Stimulated activated CD8-positive, alpha-beta memory T cell treated with anti-CD3 and anti-CD28 coated beads, Interleukin-7, amount 100 ng/mL, for 4 hours (primary cell): ENCODE results near the gene CDH1.
A peak's percentile ranks its signal among the peaks of the same experiment; 100 is the strongest.

Experiments used
- DNase-seq, 2 donors: peaks; one replicate each; pipeline ENCODE4 v3.0.0-alpha.2; 2020; ENCODE audit warnings: low read depth in 2 of 2

Gene CDH1

DNA sequence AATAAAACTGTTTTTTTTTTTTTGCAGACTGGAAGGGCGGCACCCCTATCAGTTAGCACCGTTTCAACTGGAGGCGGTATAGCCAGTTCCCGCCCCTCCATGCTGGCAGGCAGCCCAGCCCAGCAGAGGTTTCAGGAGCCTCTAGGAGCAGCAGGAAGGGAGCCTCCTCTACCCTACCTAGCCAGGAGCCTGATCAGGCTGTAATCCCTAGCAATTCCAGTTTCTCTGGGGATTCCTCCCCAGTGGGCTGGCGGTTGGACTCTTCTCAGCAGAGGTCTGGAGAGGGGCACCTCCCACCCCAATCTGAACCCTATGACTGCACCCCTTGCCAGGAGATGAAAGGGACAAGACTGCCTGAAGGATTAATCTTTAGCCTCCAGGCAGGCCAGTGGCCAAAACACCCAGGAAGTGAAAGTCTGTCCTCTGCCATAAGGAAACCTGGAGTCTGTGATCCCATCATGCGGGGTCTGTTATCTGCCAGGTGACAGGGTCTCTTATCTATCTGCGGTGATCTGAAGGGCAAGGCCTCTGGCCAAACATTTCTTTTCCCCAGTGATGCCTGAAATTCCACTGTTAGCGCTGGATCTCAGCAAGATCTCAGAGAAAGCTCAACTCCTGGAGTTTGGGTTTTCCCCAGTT lies 4.9 kb upstream of the CDH1 start:
- no peak for DNase-seq

DNA sequence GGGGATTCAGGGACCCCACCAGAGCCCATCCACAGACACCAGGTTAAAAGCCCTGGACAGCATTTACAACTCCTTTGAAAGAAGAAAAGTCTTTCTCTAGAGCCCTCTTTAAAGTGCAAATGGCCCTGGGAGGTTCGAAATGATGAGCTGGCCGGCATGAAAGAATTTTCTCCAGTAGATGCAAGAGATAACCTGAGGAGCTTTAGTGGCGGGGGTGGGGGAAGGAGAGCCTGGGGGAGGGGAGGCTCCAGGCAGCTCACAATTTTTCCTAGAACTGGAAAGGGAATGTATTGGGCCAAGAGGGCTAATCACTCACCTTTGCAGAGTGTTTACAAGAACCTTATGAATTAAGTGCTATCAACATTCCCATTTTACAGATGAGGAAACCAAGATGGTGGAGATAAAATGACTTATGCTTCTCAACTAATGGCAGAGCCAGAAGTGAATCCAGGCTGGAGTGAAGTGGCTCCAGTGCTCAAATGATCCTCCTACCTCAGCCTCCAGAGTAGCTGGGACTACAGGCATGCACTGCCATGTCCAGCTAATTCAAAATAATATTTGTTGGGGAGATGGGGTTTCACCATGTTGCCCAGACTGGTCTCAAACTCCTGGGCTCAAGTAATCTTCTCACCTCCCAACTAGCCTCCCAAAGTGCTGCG lies 4.2 kb upstream of the CDH1 start:
- no peak for DNase-seq

DNA sequence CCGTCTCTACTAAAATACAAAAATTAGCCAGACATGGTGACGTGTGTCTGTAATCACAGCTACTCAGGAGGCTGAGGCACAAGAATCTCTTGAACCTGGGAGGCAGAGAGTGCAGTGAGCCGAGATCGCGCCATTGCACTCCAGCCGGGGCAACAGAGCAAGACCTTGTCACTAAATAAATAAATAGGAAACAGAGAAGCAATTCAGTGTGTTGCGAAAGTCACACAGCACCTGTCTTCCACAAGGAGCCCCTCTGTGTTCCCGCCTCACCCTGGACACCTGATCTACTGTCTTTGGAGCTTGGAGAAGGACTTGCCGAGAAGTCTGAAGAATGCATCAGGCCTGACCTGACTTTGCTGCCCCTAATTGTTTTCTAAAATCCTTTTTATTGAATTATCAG lies 3.5 kb upstream of the CDH1 start:
- no peak for DNase-seq

DNA sequence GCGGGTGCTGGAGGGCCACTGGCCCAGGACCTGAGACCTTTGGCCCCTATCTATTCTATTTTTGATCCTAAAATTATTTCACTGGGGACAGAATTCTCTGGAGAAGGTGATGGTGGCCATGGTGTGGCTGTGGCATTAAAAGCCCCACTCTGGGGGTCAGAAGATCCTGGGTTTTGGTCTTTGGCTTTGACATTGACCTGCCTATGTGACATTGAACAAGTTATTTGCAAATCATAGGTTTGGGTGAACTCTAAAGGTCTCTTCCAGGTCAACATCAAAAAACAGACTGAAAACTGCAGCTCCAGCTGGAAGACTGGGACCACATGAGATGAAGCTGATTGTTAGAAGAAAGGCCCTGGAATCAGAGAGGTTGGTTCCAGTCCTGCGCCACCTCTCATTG lies 2.3 kb upstream of the CDH1 start:
- DNase-seq = no peak

DNA sequence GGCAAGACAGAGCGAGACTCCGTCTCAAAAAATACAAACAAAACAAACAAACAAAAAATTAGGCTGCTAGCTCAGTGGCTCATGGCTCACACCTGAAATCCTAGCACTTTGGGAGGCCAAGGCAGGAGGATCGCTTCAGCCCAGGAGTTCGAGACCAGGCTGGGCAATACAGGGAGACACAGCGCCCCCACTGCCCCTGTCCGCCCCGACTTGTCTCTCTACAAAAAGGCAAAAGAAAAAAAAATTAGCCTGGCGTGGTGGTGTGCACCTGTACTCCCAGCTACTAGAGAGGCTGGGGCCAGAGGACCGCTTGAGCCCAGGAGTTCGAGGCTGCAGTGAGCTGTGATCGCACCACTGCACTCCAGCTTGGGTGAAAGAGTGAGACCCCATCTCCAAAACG lies 531 bp upstream of the CDH1 start:
- no peak for DNase-seq

DNA sequence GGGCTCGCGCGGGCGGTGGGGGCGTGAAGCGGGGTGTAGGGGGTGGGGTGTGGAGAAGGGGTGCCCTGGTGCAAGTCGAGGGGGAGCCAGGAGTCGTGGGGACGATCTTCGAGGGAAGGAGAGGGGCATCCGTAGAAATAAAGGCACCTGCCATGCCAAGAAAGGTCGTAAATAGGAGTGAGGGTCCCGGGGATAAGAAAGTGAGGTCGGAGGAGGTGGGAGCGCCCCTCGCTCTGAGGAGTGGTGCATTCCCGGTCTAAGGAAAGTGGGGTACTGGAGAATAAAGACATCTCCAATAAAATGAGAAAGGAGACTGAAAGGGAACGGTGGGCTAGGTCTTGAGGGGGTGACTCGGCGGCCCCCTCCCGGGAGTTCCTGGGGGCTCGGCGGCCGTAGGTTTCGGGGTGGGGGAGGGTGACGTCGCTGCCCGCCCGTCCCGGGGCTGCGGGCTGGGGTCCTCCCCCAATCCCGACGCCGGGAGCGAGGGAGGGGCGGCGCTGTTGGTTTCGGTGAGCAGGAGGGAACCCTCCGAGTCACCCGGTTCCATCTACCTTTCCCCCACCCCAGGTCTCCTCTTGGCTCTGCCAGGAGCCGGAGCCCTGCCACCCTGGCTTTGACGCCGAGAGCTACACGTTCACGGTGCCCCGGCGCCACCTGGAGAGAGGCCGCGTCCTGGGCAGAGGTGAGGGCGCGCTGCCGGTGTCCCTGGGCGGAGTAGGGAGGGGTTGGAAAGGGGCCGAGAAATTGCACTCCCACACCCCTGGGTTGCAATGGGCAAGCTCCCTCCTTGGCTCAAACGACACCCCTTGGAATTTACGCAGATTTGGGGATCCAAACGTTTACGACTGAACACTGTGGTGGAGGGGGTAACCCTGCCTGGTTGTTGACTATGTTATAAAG lies 888 bp downstream of the CDH1 start:
- no peak for DNase-seq

DNA sequence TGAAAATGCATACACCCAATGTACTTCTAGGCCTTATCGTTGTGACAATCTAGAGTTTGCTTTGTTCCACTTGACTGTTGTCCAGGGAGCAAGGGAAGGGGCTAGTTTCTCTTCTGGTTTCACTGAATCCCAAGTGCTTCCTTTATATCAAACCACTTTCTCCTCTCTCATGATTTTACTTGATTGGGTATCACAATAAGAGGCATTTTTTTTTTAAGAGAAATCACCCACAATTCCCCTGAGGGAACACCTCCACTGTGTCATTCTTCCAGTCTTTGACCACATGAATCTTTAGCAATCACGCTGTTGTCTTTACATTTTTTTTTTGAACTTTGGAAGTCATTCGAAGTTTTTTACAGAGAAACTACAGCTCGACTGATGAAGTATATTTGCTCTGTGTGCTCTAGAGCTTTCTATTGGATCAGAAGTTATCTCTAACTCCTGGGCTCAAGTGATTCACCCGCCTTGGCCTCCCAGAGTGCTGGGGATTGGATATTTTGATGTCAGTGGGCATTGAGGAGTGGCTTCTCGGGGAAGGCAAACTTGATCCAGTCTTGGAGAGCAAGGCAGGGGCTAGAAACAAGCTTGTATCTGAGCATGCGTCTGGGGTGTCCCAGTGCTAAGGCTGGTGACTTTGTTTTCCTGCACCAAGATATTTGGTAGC lies 3.0 kb downstream of the CDH1 start:
- no peak for DNase-seq

DNA sequence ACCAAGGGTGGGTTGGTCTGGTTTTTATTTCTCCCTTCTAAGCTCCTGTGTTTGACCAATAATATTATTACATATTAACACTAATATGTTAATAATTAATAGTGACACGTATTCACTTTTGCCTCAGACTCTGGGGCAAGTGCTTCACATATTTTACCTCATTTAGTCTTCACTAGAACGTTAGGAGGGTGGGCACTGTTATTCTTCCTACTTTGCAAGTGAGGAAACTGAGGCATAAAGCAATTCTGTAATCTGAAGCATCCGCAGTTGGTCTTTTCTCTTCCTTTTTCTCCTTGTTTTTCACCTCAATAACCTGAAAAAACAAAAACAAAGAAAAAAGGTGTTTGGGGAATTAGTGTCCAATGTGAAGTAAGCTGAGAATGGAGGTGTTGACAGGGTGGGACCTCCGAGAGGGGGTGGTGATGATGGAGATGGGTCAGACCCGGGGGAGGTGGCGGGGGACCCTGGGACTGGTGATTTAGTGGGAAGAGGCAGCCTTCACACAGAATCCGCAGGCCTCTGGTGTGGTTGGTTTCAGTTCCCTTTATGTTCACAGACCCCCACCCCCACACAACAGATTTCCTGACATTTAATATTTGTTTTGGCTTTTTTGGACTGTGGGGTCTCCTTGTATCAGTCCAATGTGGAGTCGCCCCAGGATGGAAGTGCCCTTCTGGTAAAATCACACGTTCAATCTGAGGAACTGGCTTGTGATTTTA lies 3.7 kb downstream of the CDH1 start:
- DNase-seq = no peak

DNA sequence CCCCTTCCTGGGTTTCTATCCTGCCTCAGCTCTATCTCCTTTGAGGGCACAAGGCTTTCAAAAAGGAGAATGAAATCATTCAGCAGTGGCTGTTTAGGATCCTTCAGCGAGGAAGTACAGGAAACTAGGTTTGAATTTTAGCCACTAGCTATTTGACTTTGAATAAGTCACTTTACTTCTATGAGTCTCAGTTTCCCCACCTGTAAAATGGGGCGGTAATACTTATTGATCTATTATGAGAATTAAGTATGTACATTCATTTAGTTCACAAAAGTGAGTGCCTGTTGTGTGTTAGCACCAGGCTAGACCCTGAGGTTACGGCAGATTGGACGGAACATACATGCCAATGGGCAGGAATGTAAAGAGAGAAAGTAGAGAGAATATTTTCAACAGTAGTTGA lies 6.6 kb downstream of the CDH1 start:
- no peak for DNase-seq

DNA sequence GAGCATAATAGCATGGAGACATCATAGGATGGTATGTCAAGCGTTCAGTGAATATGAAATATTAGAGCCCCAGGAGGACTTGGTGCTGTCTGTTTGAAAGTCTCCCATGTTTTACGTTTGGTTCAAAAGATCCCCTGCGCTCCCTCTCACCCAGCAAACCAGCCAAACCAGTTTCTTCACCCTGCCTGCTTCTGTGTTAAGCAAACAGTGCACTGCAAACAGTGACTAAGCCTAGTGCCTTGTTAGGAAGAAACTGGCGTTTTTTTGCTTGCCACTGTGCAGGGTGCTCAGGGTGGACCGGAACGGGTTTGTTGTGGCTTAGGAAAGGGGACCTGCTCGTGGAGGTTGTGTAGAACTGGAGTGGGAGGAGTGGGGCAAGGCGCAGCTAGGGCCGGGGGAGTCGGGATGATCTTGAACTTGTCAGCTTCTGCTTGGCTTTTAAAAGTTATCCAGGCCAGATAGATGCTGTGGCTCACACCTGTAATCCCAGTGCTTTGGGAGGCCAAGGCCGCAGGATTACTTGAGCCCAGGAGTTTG lies 7.7 kb downstream of the CDH1 start:
- no peak for DNase-seq

DNA sequence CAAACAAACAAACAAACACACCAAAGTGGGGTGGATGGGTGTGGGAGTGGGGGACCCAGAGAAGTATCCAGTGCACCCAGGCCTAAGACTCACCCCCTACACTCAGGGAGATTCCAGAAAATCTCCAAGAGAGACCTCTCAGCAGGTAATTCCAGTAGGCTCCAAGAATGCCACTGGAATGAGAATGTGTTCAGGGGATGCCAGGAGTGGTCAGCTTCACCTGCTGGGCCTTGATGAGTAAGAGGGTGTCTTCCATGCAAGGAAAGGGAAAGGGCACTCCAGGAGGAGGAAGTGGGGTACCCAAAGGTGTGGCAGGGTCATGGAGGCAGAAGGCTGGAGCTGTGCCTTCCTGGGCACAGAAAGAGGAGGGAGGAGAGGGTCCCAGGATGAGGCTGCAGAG lies 9.9 kb downstream of the CDH1 start:
- DNase-seq = no peak

DNA sequence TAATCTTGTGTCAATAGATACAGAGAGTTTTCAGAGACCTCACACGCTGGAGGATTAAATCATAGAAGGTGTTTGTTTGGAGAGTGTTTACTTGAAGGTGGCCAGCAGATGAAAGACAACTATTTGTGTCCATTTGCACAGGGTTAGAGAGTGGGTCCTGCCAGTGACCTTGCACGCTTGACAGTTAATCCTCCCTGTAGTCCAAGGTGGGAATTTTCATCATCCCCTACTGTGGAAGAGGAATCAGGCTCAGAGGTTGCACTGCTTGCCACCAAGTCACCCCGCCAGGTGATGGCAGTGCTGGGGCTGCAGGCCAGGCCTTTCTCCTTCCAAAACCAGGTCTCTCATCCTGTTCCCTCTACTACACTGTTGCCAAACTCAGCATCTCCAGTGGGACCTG lies 12.3 kb downstream of the CDH1 start:
- DNase-seq = no peak

DNA sequence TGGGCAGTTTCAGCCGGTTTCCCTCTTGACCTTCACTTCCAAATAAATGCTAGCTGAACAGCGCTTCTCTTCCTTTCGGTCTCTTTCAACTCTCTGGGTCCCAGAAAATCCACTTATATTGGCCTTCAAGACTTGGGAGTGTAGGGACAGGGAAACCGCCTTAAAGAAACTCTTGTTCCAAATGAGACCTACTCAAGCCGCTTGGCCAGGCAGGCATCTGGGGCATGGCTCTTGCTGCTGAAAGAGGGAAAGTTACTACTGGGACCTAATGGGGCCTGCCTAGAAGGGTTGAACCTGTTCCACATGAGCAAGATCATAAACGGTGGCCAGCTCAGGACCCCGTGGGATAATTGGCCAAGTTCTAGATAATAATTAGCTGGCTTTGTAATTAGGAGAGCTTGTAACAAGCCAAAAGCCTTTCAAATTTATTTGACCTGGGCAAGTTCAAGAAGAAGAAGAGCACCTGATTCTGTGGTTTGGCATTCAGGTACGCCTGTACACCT lies 13.2 kb downstream of the CDH1 start:
- DNase-seq = no peak

DNA sequence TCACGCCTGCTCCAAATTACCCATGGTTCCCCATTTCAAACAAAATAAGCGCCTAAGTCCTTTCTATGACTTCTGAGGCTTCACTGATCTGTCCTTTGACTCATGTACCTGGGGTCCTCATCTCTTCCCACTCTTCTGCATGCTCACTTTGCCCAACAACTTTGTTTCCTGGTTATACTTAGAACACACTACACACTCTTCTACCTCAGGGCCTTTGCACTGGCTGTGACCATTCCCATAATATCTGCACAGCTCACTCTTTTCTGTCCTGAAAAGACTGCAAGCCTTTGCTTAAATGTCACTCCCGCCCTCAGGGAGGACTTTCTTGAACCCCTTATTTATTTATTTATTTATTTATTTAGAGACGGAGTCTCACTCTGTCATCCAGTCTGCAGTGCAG lies 14.1 kb downstream of the CDH1 start:
- no peak for DNase-seq

DNA sequence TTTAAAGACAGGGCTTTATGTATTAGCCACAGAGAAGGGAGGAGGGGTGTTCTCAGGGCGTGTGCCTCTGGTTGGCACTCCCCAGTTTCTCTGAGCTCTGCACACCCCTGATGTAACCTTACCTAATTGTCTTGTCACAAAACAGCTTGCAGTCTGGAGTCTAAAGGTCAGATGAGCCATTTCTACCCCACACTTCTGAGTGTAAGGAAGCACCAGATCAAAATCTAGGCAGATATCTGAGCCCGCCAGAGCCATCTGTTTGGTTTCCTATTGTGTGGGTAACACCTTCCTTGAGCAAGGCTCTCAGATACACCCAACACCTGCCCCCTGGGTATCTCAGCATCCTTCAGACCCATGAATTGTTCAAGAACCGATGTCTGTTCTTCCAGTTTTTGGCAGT lies 15.5 kb downstream of the CDH1 start:
- peak in 1 of 2 donors; percentile 34 for DNase-seq

DNA sequence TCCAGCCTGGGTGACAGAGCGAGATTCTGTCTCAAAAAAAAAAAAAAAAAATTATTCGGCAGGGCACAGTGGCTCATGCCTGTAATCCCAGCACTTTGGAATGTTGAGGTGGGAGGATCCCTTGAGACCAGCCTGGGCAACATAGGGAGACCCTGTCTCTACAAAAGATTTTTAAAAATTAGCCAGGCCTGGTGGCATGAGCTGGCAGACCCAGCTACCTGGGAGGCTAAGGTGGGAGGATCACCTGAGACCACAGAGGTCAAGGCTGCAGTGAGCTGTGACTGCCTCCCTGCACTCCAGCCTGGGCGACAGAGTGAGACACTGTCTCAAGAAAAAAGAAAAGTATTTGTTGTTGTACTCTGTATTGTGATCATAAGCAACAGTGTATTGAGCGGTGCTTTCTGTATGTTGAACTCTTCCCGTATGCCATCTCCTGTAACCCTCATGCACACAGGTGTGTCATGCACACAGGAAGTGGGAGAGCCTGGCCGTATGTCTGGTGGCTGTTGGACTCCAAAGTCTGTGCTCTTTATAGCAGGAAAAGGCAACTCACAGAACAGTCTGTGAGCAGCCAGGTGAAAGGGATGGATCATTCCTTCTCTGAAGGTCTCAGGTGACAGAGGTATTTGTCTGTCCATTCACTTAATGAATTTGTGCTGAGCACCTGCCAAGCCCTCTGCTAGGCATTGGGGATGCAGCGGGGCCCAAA lies 17.1 kb downstream of the CDH1 start:
- no peak for DNase-seq

DNA sequence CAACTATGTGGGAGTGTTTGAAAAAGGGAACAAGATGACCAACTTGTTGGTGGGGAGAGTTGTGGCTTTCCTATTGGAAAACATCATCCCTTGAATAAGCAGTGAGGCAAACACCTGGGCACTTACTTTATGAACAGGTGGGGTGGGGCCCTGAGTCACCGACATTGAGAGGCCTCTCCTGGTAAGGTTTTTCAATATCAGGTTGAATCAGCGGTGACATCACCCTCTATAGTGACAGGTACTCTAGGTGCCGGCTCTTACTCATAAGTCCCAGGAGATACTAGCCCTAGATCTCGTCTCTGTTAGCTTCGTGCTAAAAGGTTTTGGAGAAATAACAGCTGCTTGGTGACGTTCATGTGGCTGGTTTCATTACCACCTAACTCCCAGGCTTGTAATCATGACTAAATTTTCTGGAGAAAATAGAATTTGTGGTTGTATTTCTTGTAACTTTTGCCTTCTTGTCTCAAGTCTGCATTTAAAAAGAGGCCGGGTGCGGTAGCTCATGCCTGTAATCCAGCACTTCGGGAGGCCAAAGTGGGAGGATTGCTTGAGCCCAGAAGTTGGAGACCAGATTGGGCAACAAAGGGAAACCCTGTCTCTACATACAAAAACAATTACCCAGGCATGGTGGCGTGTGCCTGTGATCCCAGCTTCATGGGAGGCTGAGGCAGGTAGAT lies 19.3 kb downstream of the CDH1 start:
- DNase-seq = peak; percentile 8 to 59

DNA sequence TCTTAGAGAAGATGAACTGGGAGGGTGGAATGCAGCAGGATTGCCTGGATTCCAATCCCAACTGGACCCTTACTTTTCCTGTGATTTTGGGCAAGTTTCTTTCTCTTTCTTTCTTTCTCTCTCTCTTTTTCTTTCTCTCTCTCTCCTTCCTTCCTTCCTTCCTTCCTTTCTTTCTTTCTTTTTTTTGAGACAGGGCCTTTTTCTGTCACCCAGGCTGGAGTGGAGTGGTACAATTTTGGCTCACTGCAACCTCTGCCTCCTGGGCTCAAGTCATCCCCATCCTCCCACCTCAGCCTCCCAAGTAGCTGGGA lies 20.5 kb downstream of the CDH1 start:
- no peak for DNase-seq

DNA sequence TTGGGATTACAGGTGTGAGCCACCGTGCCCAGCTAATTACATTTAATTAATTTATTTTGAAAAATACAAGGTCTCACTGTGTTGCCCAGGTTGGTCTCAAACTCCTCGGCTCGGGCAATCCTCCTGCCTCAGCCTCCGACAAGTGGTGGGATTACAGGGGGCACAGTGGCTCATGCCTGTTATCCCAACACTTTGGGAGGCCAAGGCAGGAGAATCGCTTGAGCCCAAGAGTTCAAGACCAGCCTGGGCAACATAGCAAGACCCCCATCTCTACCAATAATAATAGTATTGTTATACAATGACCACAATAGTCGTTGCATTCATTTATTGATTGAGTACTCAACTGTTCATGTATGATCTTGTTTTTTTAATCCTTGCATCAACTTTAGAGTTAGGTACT lies 22.0 kb downstream of the CDH1 start:
- no peak for DNase-seq

DNA sequence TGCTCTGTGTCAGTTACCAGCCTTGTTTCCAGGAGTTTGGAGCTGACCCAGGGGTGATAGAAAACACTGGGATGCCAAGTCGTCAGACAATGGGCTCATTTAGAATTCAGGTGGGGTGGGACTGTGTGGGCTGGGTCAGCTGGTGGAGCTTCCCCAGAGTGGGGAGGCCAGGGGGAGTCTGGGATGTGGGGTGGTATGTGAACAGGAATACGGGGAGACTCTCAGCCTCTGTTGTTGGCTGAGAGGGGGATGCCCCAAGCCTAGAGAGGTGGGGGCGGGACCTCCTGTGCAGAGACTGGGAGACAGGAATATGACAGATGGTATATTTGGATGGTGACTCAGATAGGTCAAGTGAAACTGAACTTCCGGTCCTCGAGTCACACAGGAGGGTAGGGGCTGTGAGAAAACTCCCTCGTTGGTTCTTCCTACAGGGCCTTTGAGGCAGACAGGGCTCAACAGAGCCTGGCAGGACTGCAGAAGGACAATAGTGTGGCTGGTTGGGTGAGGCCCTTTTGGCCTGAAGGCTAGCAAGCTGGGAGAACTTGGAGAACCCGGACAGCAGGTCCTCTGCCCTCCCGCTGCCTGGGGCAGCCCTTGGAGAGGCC lies 23.7 kb downstream of the CDH1 start:
- peak; percentile 2 to 18 for DNase-seq
